Ovary (tissue), 9 donors: ENCODE data around the gene HOXB1. TPM values are rescaled to one million over a fixed set of nuclear protein-coding genes. Genes with fewer than 3 reads are reported as not detected.

ENCODE experiments used
- DNase-seq, 5 donors: peaks; one replicate each; pipeline ENCODE4 v3.0.0-alpha.2; 2019 to 2020
- H3K27ac ChIP-seq, 2 donors: fragments of 200-600 bp; one replicate each; pipeline versions ENCODE4 v1.5.1 to v1.8.0; 2019 to 2022
- H3K27me3 ChIP-seq: fragments of 200-600 bp; one replicate; pipeline ENCODE4 v1.8.0; 2022
- H3K36me3 ChIP-seq: fragments of 200-600 bp; sonication (generic); one replicate; pipeline ENCODE4 v1.5.1; 2019
- H3K4me1 ChIP-seq: one replicate; pipeline ENCODE4 v1.8.1; 2013; ENCODE audit warnings: mild to moderate bottlenecking, moderate library complexity; ENCODE audit not compliant: insufficient read depth
- H3K4me3 ChIP-seq: fragments of 200-600 bp; sonication (generic); one replicate; pipeline ENCODE4 v1.5.1; 2017
- H3K9me3 ChIP-seq, 2 donors: fragments of 200-600 bp in 1 of 2; sonication (generic) in 1 of 2; one replicate each; pipeline versions ENCODE4 v1.5.1 to v1.8.1; 2013 to 2019; ENCODE audit warnings: mild to moderate bottlenecking in 1 of 2, moderate library complexity in 1 of 2
- CTCF ChIP-seq, 3 donors: fragments of 450-650 bp in 2 of 3; fragments of 200-600 bp in 1 of 3; IDR thresholded peaks; one replicate each; pipeline versions ENCODE4 v1.5.1 to v1.8.0; 2016 to 2022; ENCODE audit warnings: antibody characterized with exemption in 3 of 3, mild to moderate bottlenecking in 1 of 3
- EP300 ChIP-seq: sonication (generic); formaldehyde crosslinking; IDR thresholded peaks from one replicate; pipeline ENCODE4 v1.6.1; 2017; ENCODE audit warnings: antibody characterized with exemption
- POLR2A ChIP-seq: fragments of 450-650 bp; IDR thresholded peaks from one replicate; pipeline ENCODE4 v1.6.1; 2017; ENCODE audit warnings: antibody characterized with exemption, mild to moderate bottlenecking, moderate library complexity
- WGBS, 3 donors: extraction: QIAGEN DNeasy Blood & Tissue Kit in 1 of 3; methylation state at CpG; one replicate each; pipeline versions ENCODE4 v1.1.5 to v1.1.7; 2013 to 2017; 5-methylcytosine and 5-hydroxymethylcytosine counted together
- intact Hi-C, 4 donors: fragments of 100-400 bp; cut with DNase I; formaldehyde crosslinking; loops; one replicate each; pipeline versions ENCODE4 v1.11.0 to v1.15.1; 2022 to 2023
- polyA plus RNA-seq, 2 donors: library from polyadenylated mRNA; stranded (reverse); fragments of 200-250 nt in 1 of 2; fragments of 350-450 nt in 1 of 2; fragmentation: Illumina TruSeq in 1 of 2; extraction: RNeasy Lipid Tissue Mini Kit (QIAGEN cat#74804) in 1 of 2; gene quantifications; one replicate each; pipeline ENCODE4 v1.2.3, GENCODE V29; 2013 to 2014
- total RNA-seq, 7 donors: library from RNA; depleted of rRNA in 2 of 7; stranded (reverse); fragments of >200 nt in 2 of 7; fragmentation: NEBNext Ultra II Directional in 3 of 7; extraction: Animal tissue kit (Norgen Biotek cat#: 25700) in 3 of 7; gene quantifications; one replicate each; pipeline versions ENCODE4 v1.1.0 to v1.2.4, GENCODE V29; 2016 to 2023
- donor health status: DM: no; HTN: no; CAD: no; lungs with moderate emphysema.
- donor health status: DM: no; HTN: no; CAD: no.
- donor health status: Bipolar disorder and iron deficiency.
- donor health status: DM: yes; HTN: yes; CAD: no.
- donor health status: DM: no; HTN: no; CAD: no.
- donor health status: DM: yes; HTN: yes; CAD: no.

HOXB1 gene
- total and polyA plus RNA-seq, 9 donors = not detected

- Histone ChIP-seq H3K36me3 (no peaks in the 10 kb centered on the region), H3K9me3 (no peaks in the 10 kb centered on the region), H3K27ac (no peak overlapping the region), H3K4me3 (no peak overlapping the region), H3K4me1 (no peaks in the 10 kb centered on the region), H3K27me3 (no peaks in the 10 kb centered on the region)
- 63 to 82% (median 70%) methylated on average over 2 of the region's 2 CpGs for WGBS, 3 donors
- intact Hi-C loops = no loop called here
- no peak for DNase-seq
- TF ChIP-seq EP300 = no peak
- TF ChIP-seq CTCF (IDR thresholded peaks at IDR 0.05) = no peak
- TF ChIP-seq POLR2A = no peak
Measured at GRCh38 chr17:48502312-48502711, 28.5 kb downstream of the HOXB1 start.

- Histone ChIP-seq H3K9me3 (no peaks in the 10 kb centered on the region), H3K27me3 (no peaks in the 10 kb centered on the region), H3K27ac (no peak overlapping the region), H3K4me1 (no peaks in the 10 kb centered on the region), H3K36me3 (no peaks in the 10 kb centered on the region), H3K4me3 (no peak overlapping the region)
- no peak for DNase-seq
- WGBS, 3 donors = 47 to 62% (median 48%) methylated on average over 12 of the region's 12 CpGs
- intact Hi-C loops = no loop called here
- TF ChIP-seq EP300 (no peak), CTCF (IDR thresholded peaks at IDR 0.05) (no peak), POLR2A (no peak)
Measured at GRCh38 chr17:48500435-48501426, 30.1 kb downstream of the HOXB1 start.

GRCh38 chr17:48499735-48500434 lies 30.9 kb downstream of the HOXB1 start:
- Histone ChIP-seq H3K9me3 (no peaks in the 10 kb centered on the region), H3K4me1 (no peaks in the 10 kb centered on the region), H3K27me3 (no peaks in the 10 kb centered on the region), H3K4me3 (no peak overlapping the region), H3K36me3 (no peaks in the 10 kb centered on the region), H3K27ac (no peak overlapping the region)
- DNase-seq = no peak
- WGBS, 3 donors = 75 to 91% (median 79%) methylated on average over 5 of the region's 5 CpGs
- intact Hi-C loops = no loop called here
- TF ChIP-seq CTCF (IDR thresholded peaks at IDR 0.05) (no peak), POLR2A (no peak), EP300 (no peak)

- intact Hi-C loops = no loop called here
- TF ChIP-seq POLR2A (no peak), CTCF (IDR thresholded peaks at IDR 0.05) (no peak), EP300 (no peak)
- Histone ChIP-seq H3K27ac (no peak overlapping the region), H3K36me3 (no peaks in the 10 kb centered on the region), H3K9me3 (peaks cover 0 to 1% of the 10 kb centered on the region in 2 donors), H3K4me1 (no peaks in the 10 kb centered on the region), H3K4me3 (no peak overlapping the region), H3K27me3 (no peaks in the 10 kb centered on the region)
- DNase-seq = no peak
- 97 to 99% (median 98%) methylated on average over 3 of the region's 3 CpGs for WGBS, 3 donors
Measured at GRCh38 chr17:48499248-48499647, 31.6 kb downstream of the HOXB1 start.
